GM13976 (cell line): Measurements from ENCODE around the gene EFNB1.
"Not testable (repeated sequence)": the region's sequence is repeated elsewhere in the genome, so short reads cannot be mapped to it uniquely, and the experiment has no call there.

Experiments
- DNase-seq: peaks from one replicate; pipeline ENCODE4 v3.0.0; 2012; ENCODE audit warnings: low spot score
- CTCF ChIP-seq: IDR thresholded peaks from 2 replicates; pipeline ENCODE4 v1.5.1; 2012; ENCODE audit warnings: borderline replicate concordance, mild to moderate bottlenecking; ENCODE audit not compliant: insufficient read depth; ENCODE audit errors: extremely low read depth, missing control alignments, control extremely low read depth
- in situ Hi-C: fragments of 300-500 bp; cut with MboI; formaldehyde crosslinking; loops from one replicate; pipeline ENCODE4 v1.12.0; 2022; ENCODE audit warnings: low sequenced_read_pairs, mixed read lengths, inconsistent platforms; ENCODE audit not compliant: unreplicated experiment

EFNB1 gene

GRCh38 chrX:68795741-68796140, 33.1 kb upstream of the EFNB1 start:
- no peak for DNase-seq
- no peak for TF ChIP-seq CTCF

GRCh38 chrX:68798400-68798799, 30.4 kb upstream of the EFNB1 start:
- in situ Hi-C loops, DNase-seq: not testable (repeated sequence)

More at GRCh38 chrX:68795741-68796140, 33.1 kb upstream of the EFNB1 start:
- in situ Hi-C loops, result no loop called here

DNA sequence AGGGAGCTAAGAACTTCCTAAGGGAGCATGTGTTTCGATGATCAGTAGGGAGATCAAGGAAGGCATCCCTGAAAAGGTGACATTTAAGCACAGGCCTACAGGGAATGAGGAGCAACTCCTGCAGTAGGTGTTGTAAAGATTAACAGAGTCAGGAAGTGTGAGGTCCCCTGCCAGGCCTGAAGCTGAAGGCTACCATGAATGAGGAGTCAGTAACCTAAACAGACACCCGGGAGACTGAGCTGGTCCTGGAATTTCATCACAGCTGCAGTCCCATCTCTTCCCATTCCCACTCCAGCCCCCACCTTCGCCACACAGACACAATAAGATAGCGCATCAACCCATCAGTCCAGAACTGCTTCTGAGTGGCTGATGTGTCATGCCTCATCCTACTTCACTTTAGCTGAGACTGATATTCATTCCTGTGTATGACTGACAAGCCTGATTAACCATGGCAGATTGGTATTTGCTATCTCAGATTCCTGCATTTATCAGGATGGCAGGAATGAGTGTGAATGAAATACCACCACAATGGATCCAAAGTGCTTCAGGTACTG, 27.0 kb upstream of the EFNB1 start:
- DNase-seq, result no peak
- TF ChIP-seq CTCF, result no peak
- in situ Hi-C loops, result no loop called here

GRCh38 chrX:68807818-68808217, 21.0 kb upstream of the EFNB1 start:
- no peak for TF ChIP-seq CTCF
- in situ Hi-C loops, result no loop called here
- no peak for DNase-seq

- DNase-seq, result no peak
- in situ Hi-C loops, result no loop called here
- no peak for TF ChIP-seq CTCF
Observed at GRCh38 chrX:68808686-68809357, 20.0 kb upstream of the EFNB1 start.

DNA sequence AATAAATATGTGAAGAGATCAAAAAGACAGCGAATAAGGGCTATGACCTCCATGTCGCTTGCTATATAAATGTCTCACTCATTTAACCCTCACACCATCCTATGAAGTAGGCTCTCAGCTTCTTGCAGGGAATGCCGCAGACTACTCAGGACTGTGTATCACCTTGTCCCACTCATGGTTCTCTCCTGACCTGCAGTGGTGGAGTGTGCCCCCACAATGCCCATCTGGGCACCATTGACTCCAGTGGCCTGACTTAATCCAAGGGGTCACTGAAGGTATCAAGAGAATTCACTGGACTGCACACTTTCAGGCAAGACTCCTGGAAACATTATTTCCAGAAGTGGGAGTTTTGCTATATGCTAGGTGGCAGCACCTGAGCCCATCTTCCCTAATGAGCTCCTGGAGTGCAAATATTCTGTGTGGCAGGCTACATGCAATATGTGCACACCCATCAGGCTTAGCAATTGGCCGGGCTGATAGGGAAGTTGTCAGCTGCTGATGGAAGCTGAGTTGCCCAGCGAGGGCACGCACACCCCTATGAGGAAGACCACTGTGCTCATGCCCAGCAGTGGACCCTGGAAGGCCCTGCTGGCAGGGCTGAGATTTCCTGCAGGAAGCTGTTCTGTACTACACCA, 8.2 kb upstream of the EFNB1 start:
- TF ChIP-seq CTCF, result no peak
- in situ Hi-C loops, result loop anchor here (10.0 kb wide), 2 partner anchors 404 to 464 kb away; no protein-coding TSS in a partner anchor
- DNase-seq, result no peak

- in situ Hi-C loops, result loop anchor here (10.0 kb wide), 2 partner anchors 403 to 463 kb away; no protein-coding TSS in a partner anchor
- TF ChIP-seq CTCF, result no peak
- DNase-seq, result no peak
Observed at GRCh38 chrX:68821616-68822015, 7.2 kb upstream of the EFNB1 start.
